Kidney glomerular epithelial cell (primary cell): Measurements from ENCODE around the gene C19orf47.
A peak's percentile ranks its signal among the peaks of the same experiment; 100 is the strongest.

ENCODE experiments used
- DNase-seq: peaks from one replicate; lab custom pipeline; 2025; lab: John Stamatoyannopoulos, UW

C19orf47 gene, protein sequence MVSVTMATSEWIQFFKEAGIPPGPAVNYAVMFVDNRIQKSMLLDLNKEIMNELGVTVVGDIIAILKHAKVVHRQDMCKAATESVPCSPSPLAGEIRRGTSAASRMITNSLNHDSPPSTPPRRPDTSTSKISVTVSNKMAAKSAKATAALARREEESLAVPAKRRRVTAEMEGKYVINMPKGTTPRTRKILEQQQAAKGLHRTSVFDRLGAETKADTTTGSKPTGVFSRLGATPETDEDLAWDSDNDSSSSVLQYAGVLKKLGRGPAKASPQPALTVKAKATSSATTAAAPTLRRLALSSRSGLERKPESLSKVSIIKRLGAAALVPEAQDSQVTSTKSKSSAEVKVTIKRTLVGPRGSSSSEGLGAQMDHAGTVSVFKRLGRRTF

DNA sequence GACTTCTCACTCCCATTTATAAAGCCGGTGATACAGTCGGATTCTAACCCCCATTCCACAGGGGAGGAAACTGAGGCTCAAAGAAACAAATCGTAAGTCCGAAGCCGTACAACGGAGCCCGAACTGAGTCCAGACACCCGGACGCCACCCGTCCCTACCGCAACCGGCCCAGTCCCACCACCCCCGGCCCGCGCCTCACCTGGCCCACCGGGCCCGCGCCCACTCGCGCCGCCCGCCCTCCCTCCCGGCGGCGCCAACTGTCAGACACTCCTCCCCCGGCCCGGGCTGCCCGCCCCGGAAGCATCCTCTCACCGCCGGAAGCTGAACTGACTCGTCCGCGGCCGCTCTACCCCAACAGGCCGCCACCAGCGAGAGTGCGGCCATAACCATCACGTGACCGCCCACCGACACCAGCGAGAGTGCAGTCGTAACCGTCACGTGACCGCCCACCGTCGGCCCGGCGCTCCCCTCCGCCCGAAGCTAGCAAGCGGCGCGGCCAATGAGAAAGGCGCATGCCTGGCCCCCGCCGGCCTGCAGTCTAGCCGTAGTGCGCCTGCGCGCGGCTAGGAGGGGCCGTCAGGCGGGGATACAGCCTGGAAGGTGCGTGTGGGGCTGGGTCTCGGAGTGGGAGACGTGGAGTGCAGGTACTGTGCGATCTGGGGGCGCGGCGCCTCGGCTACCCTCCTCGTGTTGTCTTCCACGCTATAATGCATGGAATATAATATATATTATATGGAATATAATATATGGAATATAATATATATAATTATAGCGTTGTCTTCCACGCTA lies at the start of gene C19orf47, which contains the start of gene PLD3:
C19orf47 (minus strand) TSS at position 273 of the 789 bp plus-strand sequence. CDS start 6,540 bp downstream, outside the sequence.
PLD3 (plus strand) TSS at position 571 of the 789 bp plus-strand sequence. CDS start 17,789 bp downstream, outside the sequence.
- DNase-seq, result peak; percentile 99

DNA sequence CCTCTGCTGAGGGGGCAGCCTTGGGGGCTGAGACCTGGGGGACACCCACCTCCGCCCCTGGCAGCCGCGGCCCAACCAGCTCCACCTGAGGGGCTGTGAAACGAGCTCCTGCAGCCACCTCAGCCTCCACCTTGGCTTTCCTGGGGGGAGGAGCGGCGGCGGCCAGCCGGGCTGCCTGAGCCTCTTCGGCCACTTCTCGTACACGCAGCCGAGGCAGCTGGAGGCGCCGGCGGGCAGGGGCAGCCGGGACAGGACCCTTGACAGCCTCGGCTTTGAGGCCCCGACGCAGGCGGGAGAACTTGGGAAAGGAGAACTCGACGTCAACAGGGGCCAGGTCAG lies 49.3 kb upstream of the C19orf47 start:
- DNase-seq, result no peak

DNA sequence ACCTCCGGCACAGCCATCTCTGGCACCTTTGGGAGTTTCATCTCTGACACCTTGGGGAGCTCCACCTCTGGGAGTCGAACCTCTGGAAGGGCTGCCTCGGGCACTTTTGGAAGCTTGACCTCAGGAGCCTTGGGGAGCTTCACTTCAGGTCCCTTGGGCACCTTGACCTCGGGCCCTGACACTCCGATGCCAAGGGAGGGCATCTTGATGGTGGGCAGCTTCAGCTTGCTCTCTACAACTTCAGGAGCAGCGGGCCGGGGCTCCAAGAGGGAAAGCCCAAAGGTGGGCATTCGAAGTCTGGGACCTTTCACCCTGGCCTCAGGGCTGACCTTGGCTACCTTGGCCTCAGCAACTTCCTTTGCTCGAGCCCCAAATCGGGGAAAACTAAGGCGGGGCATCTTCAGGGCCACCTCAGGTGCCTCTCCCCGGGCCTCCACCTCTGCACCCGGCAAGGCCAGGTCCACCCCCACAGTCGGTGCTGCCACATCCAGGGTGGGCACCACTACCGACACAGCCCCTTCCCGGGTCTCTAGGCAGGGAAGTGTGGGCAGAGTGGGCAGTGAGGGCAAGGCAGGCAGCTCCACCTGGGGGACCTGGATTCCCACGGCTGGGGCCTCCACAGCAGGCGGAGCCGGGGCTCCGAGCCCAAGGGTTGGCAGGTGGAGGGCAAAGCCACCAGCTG lies 48.8 kb upstream of the C19orf47 start:
- no peak for DNase-seq

DNA sequence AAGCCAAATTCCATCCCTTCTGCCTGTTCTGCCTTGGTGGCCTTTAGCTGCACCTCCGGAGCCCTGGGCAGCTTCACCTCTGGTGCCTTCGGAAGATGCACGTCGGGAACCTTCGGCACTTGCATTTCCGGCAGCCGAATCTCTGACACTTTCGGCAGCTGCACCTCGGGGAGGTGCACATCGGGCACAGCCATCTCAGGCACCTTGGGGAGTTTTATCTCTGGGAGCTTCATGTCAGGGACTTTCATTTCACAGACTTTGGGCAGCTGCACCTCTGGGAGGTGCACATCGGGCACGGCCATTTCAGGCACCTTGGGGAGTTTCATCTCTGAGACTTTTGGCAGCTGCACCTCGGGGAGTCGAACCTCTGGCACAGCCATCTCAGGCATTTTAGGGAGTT lies 47.8 kb upstream of the C19orf47 start:
- no peak for DNase-seq

DNA sequence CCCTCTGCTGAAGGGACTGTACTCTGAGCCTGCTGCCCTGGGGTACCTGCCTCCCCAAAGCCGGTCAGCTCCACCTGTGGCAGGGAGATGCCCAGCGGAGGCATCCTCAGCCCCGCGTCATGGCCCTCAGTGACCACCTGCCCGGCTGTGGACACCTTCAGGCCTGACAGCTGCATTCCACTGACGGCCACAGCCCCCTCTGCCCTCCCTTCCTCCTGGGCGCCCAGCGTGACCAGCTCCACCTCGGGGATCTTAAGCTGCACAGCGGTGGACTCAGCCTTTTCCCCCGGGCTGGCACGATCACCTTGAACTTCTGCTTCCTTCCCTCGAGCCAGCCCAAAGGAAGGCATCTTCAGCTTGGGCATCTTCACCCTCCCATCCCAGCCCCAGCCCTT lies 46.6 kb upstream of the C19orf47 start:
- DNase-seq, result no peak

DNA sequence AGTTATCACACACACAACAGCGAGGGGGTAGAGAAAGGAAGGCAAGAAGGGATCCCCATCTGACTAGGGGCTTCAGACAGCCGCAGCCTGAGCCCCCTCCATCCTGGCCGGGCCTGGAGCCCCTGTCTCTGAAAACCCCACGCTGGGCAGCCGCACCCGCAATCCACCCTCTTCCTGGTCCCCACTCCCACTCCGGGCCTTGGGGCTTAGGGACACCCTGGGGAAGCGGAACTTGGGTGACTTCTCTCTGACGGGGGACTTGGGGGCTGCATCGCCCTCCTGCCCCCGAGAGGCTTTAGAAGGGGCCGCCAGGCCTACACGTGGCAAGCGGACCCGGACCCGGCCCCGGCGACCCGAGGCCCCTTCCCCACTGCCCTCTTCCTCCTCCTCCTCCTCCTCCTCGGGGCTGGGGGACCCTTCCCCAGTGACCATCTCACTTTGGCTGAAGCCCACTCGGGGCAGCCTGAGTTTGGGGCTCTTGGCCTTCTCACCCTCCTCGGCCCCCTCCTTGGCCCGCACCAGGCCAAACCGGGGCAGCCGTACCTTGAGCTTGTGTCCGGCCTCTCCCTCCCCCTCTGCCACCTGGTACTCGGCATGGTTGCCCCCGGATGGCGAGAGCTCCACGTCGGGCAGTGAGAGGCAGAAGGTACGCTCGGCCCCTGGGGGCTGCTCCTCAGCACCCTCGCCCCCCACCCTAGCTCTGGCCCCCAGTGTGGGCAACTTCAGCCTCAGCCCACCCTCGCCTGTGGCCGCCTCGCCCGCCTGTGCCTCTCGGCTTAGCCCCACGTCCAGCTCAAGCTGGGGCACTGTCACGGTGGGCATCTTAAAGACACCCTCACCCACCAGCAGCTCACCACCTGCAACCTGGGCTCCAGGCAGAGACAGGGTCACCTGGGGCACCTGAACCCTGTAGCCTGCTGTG lies 46.0 kb upstream of the C19orf47 start:
- no peak for DNase-seq

DNA sequence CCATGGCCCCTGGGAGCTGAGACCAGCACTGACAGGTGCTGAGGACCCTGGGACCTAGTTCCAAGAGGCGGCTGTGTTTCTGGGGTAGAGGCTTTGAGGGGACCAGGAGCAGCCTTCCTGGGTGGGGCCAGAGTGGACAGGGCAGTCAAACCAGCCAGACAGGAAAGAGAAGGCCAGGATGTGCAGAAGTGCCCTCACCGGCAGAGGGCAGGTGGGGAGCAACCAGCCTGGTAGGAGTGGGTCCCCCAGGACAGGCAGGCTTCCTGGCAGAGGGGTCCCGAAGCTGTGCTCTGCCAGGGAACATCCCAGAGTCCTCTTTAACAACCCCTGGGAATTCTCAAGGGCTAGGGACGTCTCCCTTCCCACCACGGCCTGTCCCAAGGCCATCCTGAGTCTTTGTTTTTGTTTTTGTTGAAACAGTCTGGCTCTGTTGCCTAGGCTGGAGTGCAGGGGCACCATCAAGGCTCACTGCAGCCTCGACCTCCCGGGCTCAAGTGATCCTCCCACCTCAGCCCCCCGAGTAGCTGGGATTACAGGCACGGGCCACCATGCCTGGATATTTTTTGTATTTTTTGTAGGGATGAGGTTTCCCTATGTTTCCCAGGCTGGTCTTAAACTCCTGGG lies 44.8 kb upstream of the C19orf47 start:
- no peak for DNase-seq

DNA sequence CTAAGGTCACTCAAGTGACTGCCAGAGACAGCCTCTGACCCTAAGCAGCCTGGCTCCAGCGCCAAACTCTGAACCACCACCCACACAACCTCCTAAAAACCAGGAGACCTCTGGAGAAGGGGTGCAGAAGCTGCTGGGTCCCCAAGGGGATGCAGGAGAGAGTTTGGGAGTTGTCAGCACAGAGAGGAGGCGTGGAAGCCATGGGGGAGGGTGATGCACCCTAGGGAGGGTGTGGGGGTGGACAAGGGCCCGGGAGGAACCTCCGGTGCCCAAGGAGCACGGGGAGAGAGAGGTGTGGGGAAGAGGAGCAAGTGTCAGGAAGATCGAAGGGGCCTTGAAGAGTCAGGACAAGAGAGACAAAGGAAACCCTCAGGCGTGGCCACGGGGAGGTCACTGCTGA lies 43.9 kb upstream of the C19orf47 start:
- no peak for DNase-seq

DNA sequence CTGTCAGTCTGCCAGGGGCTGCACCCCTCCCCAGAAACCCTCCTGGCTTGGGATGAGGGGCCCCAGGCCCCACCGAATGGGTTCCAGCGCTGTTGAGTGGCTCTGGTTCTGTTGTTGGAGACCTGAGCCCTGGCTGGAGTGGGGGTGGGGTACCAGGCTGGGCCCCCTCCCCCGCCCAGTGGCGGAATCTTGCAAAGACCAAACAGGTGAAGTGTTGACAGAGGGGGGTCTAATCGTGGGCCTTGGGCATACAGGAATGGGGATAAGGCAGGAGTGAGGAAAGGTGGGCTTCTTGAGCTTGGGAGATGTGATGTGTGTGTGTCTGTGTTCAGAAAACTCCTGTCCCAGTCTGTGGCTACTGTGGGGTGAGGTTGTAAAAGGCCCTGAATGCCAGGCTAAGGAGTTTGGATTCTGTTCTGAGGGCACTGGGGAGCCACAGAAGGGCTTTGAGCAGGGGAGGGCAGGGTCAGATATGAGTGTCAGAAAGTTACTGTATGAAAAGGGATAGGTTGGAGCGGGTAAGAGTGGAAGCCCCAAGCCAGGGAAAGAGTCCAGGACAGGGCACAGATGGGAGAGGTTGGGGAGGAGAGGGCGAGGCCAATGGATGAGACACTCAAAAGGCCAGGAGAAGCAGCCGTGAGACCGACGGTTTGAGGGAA lies 42.0 kb upstream of the C19orf47 start, which contains the start of gene HIPK4:
HIPK4 (minus strand) TSS at position 98 of the 659 bp plus-strand sequence. CDS start 279 bp downstream, outside the sequence.
- DNase-seq, result no peak

DNA sequence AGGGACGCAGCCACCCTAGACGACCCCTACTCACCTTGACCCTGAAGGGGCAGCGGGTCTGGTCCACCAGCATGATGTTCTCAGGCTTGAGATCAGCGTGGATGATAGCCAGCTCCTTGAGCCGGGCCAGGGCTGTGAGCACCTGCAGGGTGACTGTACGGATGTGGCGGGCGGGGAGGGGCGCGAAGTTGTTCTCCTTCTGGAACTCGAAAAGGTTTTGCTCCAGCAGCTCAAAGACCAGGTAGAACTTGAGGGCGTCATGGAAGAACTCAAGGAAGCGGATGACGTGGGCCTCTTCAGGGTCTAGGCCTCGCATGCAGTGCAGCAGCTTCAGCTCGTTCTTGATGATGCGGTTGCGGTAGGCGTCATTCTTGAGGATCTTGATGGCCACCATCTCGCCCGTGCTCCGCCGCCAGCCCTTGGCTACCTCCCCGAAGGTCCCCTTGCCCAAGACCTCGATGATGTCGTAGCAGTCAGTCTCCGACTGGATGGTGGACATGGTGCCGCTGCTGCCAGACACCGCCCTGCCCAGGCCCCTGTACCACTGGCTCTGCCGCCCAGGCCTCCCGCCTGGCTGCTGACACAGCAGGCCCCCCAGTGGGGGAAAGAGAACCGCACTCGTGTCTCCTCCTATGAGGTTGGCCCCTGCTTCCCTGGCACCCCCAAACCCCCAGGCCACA lies 41.3 kb upstream of the C19orf47 start:
- DNase-seq, result no peak

DNA sequence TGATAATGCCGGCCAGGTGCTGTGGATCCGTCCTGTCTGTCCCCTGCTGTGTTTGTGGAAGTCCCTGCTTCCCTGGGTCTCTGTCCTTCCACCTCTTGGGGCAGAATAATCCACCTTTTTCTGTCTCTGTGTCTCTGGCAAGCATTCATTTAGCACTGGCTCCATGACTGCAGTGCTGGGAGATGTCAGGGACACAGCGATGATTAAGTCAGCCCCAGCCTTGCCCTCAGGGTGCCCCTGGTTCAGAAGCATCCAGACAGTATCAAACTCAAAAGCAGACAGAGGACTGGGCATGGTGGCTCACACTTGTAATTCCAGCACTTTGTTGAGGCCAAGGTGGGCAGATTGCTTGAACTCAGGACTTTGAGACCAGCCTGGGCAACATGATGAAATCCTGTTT lies 40.3 kb upstream of the C19orf47 start:
- no peak for DNase-seq

DNA sequence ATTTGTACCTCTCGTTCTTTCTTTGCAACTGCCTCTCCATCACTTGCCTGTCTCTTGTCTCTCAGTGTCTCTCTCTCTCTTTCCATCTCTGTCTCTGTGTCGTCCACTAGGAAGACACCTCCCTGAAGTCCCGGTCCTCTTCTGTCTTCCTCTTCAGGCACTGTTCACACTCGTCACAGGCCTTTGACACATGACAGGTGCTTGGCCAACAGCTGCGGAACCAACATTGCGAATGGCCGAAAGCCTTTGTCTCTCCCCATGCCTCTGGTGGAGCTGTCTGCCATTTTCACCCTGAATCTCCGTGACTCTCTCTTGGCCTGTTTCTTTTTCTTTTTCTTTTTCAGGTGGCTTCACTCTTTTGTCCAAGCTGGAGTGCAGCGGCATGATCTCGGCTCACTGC lies 39.0 kb upstream of the C19orf47 start:
- no peak for DNase-seq

DNA sequence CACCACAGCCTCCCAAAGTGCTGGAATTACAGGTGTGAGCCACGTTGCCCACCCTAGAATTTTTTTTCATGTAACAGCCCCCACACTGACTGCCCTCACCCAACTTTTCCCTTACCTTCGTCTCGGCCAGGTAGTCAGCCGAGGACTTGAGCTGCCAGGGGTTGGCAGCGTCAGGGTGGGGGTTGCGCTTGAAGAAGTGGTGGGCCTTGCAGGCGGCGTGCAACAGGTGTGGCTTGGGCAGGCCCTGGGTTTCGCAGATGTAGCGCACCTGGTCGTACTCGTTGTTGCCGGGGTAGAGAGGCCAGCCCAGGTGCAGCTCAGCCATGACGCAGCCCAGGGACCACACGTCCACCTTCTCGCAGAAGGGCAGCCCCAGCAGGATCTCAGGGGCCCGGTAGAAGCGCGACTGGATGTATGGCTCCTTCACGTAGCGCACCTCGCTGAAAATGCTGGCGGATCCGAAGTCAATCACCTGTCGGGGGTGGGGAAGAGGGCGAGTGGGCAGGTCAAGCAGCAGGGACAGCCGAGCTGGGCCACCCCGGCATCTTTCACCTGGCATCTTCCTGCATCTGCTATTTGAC lies 35.6 kb upstream of the C19orf47 start:
- no peak for DNase-seq

DNA sequence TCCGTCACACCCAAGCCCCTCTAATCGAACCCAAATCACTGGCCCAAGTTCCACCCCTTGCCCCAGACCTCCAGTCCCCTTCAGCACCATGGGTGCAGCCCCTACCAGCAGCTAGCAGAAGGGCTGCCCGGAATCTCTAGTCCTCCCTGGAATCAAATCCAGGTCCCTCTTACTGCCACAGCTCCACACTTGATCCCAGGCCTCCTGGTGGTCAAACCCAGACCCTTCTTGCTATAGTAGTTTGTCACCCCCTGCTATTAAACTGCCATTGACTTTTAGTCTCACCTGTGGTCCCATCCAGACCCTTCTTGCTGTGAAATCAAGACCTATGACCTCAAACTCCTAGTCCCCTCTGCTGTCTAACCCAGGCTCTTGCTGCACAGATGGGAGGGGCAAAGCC lies 33.1 kb upstream of the C19orf47 start:
- no peak for DNase-seq

DNA sequence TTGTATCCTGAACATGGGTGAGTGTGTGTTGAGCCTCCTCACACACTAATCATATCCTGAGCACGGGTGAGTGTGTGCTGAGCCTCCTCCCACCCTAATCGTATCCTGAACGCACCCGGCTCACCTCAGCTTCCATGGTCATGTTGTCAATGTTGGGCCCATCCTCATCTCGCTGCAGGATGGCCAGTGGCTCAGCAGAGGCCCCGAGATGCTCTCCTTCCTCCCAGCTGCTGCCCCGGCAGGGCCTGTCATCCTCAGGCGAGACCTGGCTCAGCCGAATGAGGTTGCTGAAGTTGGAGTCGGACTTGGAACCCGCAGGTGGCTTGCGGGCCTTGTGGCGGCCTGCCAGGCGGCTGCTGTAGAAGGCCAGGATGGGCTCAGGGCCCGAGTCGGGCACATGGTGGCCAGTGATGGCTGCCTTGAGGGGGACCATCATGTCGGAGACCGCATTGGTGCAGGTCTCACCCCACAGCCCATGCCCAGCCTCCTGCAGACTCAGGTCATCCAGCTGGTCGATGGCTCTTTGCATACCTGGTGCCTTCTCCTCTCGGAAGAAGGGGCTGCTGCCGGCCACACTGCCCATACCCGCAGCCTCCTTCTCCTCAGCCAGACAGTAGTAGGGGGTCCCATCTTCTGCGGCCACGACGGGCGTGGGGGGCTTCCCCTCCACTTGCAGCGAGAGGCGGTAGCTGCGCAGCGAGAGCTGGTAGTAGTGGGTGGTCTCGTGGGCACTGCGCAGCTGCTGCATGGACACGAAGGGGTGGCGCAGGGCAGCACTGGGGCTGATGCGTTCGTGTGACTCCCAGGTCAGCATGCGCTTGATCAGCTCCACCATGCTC lies 32.2 kb upstream of the C19orf47 start:
- DNase-seq, result no peak

DNA sequence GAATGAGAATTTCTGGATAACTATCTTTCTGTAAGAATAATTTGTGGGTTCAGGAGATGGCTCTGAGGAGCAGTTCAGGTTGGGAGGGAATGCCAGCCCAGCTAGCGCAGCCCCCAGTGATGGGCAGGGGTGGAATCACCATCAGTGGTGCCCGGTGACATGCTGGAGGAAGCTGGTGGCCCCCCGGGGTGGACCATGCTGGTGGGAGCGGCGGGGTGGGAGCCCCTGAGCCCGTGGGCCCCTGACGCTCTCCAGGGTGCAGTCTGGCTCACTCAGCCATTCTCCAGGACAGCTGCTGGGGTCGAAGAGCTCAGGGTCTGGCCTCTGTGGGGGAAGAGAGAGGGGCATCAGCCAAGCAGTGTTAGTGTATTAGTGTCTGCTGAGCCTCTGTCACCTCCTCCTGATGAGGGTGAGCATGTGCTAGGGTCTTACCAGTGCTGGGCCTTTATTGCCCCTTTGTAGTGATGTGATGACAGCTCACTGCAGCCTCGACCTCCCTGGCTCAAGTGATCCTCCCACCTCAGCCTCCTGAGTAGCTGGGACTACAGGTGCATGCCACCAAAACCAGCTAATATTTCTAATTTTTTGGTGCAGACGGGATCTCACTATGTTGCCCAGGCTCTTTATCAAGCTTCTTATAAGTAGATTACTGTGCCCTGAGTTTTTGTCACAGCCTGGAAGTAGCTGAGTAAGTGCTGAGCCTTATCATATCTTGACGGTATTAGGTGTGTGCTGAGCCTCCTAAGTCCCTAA lies 31.4 kb upstream of the C19orf47 start:
- no peak for DNase-seq

DNA sequence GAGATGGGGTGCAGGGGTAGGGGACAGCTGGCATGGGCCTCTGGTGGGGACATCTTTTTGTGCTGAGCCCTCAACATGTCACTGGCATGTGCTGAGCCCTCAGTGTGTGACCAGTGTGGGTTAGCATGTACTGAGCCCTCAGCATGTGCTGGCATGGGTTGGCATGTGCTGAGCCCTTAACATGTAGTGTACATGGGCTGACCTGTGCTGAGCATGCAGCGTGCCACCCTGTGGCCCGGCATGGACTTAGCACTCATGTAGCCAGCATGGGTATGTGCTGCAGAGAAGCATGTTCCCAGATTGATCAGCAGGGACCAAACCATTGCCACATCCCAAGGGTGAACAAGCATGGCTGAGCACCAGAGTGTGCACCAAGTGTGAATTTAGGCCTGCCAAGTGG lies 30.3 kb upstream of the C19orf47 start:
- DNase-seq, result no peak

DNA sequence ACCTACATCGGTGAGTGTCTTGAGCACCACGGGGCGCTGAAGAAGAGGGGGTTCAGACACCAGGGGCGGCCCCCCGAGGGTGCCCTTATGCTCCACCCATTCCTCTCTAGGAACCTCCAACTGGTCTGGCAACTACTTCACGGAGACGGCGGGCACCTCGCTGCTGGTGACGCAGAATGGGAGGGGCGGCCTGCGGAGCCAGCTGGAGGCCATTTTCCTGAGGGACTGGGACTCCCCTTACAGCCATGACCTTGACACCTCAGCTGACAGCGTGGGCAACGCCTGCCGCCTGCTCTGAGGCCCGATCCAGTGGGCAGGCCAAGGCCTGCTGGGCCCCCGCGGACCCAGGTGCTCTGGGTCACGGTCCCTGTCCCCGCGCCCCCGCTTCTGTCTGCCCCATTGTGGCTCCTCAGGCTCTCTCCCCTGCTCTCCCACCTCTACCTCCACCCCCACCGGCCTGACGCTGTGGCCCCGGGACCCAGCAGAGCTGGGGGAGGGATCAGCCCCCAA lies 29.7 kb upstream of the C19orf47 start:
- no peak for DNase-seq
